ENCODE measurements around the gene SPEM1. TPM values are rescaled to one million over a fixed set of nuclear protein-coding genes. Genes with fewer than 3 reads are reported as not detected.
A peak's percentile ranks its signal among the peaks of the same experiment; 100 is the strongest.

Gene SPEM1
- total RNA-seq, 1 donor from 2014 or later, result not detected

GRCh38 chr17:7394452-7395191 is 25.5 kb upstream of the SPEM1 start, which contains the start of gene PLSCR3:
Gene PLSCR3 (minus strand): TSS chr17:7394525. CDS start chr17:7394110, 415 bp downstream.
- DNase-seq (ENCODE audit: low read depth) (peak; percentile 77), FAIRE-seq (no peak)
- Histone ChIP-seq H3K27me3 (ENCODE audit: control insufficient read depth, insufficient read depth, low read length) (no peaks in the 10 kb centered on the region), H3K36me3 (ENCODE audit: control insufficient read depth, insufficient read depth, low read length) (peaks cover 22% of the 10 kb centered on the region), H3K4me3 (ENCODE audit: low read depth, low read length) (peak within 1 kb of the TSS; percentile 82)
- TF ChIP-seq CTCF (IDR thresholded peaks at IDR 0.05; ENCODE audit: insufficient read depth, low read length, severe bottlenecking), result peak; percentile 53

GRCh38 chr17:7396147-7396546 is 24.0 kb upstream of the SPEM1 start:
- Histone ChIP-seq H3K4me3 (ENCODE audit: low read depth, low read length) (no peak overlapping the region), H3K27me3 (ENCODE audit: control insufficient read depth, insufficient read depth, low read length) (no peaks in the 10 kb centered on the region), H3K36me3 (ENCODE audit: control insufficient read depth, insufficient read depth, low read length) (peaks cover 11% of the 10 kb centered on the region)
- FAIRE-seq, result no peak
- no peak for TF ChIP-seq CTCF (IDR thresholded peaks at IDR 0.05; ENCODE audit: insufficient read depth, low read length, severe bottlenecking)
- DNase-seq (ENCODE audit: low read depth), result no peak

GRCh38 chr17:7398612-7399011 is 21.5 kb upstream of the SPEM1 start:
- no peak overlapping the region for H3K4me3 ChIP-seq (ENCODE audit: low read depth, low read length)
- H3K27me3 ChIP-seq (ENCODE audit: control insufficient read depth, insufficient read depth, low read length), result no peaks in the 10 kb centered on the region
- TF ChIP-seq CTCF (IDR thresholded peaks at IDR 0.05; ENCODE audit: insufficient read depth, low read length, severe bottlenecking), result no peak
- DNase-seq (ENCODE audit: low read depth) (no peak), FAIRE-seq (no peak)
- H3K36me3 ChIP-seq (ENCODE audit: control insufficient read depth, insufficient read depth, low read length), result no peaks in the 10 kb centered on the region

GRCh38 chr17:7403043-7403726 is 16.9 kb upstream of the SPEM1 start:
- DNase-seq (ENCODE audit: low read depth) (no peak), FAIRE-seq (peak; percentile 52)
- Histone ChIP-seq H3K4me3 (ENCODE audit: low read depth, low read length) (peak overlapping the region; percentile 74), H3K36me3 (ENCODE audit: control insufficient read depth, insufficient read depth, low read length) (no peaks in the 10 kb centered on the region), H3K27me3 (ENCODE audit: control insufficient read depth, insufficient read depth, low read length) (no peaks in the 10 kb centered on the region)
- TF ChIP-seq CTCF (IDR thresholded peaks at IDR 0.05; ENCODE audit: insufficient read depth, low read length, severe bottlenecking), result no peak

GRCh38 chr17:7403727-7403976 is 16.5 kb upstream of the SPEM1 start:
- no peak for TF ChIP-seq CTCF (IDR thresholded peaks at IDR 0.05; ENCODE audit: insufficient read depth, low read length, severe bottlenecking)
- Histone ChIP-seq H3K4me3 (ENCODE audit: low read depth, low read length) (peak overlapping the region; percentile 74), H3K27me3 (ENCODE audit: control insufficient read depth, insufficient read depth, low read length) (no peaks in the 10 kb centered on the region), H3K36me3 (ENCODE audit: control insufficient read depth, insufficient read depth, low read length) (no peaks in the 10 kb centered on the region)
- FAIRE-seq (no peak), DNase-seq (ENCODE audit: low read depth) (no peak)

Data from bronchial epithelial cell (primary cell).